Camera-type eye (tissue), 1 donor: ENCODE data around the gene MEPCE. TPM values are rescaled to one million over a fixed set of nuclear protein-coding genes. Genes with fewer than 3 reads are reported as not detected.

Experiments
- total RNA-seq: library from RNA; depleted of rRNA; stranded (reverse); fragments of >200 nt; gene quantifications from one replicate; pipeline ENCODE4 v1.2.3, GENCODE V29; 2014

MEPCE gene
- total RNA-seq = 27.2 TPM

GRCh38 chr7:100429637-100430492 lies at the start of gene MEPCE:
MEPCE (plus strand) TSS chr7:100429831; CDS start chr7:100430019, 188 bp downstream.

GRCh38 chr7:100428199-100428966 lies 1.2 kb upstream of the MEPCE start, which contains the start of gene ZCWPW1:
ZCWPW1 (minus strand) TSS chr7:100428703; CDS start chr7:100420649, 8,054 bp downstream.

GRCh38 chr7:100464210-100464660 lies 34.6 kb downstream of the MEPCE start, which contains the start of gene SPACDR:
SPACDR (minus strand) TSS chr7:100464260; CDS start chr7:100464025, 235 bp downstream.

GRCh38 chr7:100478958-100479660 lies 49.5 kb downstream of the MEPCE start, which contains the start of gene TSC22D4:
TSC22D4 (minus strand) TSS chr7:100479214; CDS start chr7:100478038, 1,176 bp downstream.

Other genes with a start within 250 kb of the MEPCE start
- gene PVRIG, start 209.9 kb upstream of the MEPCE start, total RNA-seq = 0.33 TPM
- not detected for gene SPDYE3, start 122.1 kb upstream of the MEPCE start, total RNA-seq
- gene PILRB, start 71.7 kb upstream of the MEPCE start, total RNA-seq = 33.3 TPM
- 1.8 TPM for gene PILRA, start 56.3 kb upstream of the MEPCE start, total RNA-seq
- gene ZCWPW1, start 1.1 kb upstream of the MEPCE start, total RNA-seq = 2.9 TPM
- gene PPP1R35, start 6.7 kb downstream of the MEPCE start, total RNA-seq = 13.9 TPM
- not detected for gene SPACDR, start 34.4 kb downstream of the MEPCE start, total RNA-seq
- gene TSC22D4, start 49.4 kb downstream of the MEPCE start, total RNA-seq = 29.0 TPM
- gene NYAP1, start 54.1 kb downstream of the MEPCE start, total RNA-seq = 6.0 TPM
- 7.5 TPM for gene AGFG2, start 109.4 kb downstream of the MEPCE start, total RNA-seq
- gene SAP25, start 144.1 kb downstream of the MEPCE start, total RNA-seq = not detected
- 41.8 TPM for gene LRCH4, start 156.3 kb downstream of the MEPCE start, total RNA-seq
- gene FBXO24, start 156.5 kb downstream of the MEPCE start, total RNA-seq = 2.5 TPM
- 198 TPM for gene PCOLCE, start 172.5 kb downstream of the MEPCE start, total RNA-seq
- gene MOSPD3, start 182.7 kb downstream of the MEPCE start, total RNA-seq = 10.0 TPM
- gene TFR2, start 211.7 kb downstream of the MEPCE start, total RNA-seq = 6.2 TPM
- gene ACTL6B, start 226.6 kb downstream of the MEPCE start, total RNA-seq = 14.7 TPM
- gene GNB2, start 243.9 kb downstream of the MEPCE start, total RNA-seq = 103 TPM